DND-41 (cell line): ENCODE measurements around the gene BICDL1.

Experiments
- EZH2 ChIP-seq: IDR thresholded peaks from 3 replicates; pipeline ENCODE4 v1.6.1; 2012; ENCODE audit warnings: borderline replicate concordance, low read depth, mild to moderate bottlenecking, moderate library complexity, low read length, inconsistent platforms; ENCODE audit not compliant: severe bottlenecking
- TF ChIP-seq, protein P1 (sequence below): IDR thresholded peaks from 2 replicates; pipeline ENCODE4 v1.5.1; 2012; ENCODE audit warnings: borderline replicate concordance, low read length, moderate library complexity, mild to moderate bottlenecking; ENCODE audit not compliant: poor library complexity, severe bottlenecking; ENCODE audit errors: extremely low read depth

DNA sequence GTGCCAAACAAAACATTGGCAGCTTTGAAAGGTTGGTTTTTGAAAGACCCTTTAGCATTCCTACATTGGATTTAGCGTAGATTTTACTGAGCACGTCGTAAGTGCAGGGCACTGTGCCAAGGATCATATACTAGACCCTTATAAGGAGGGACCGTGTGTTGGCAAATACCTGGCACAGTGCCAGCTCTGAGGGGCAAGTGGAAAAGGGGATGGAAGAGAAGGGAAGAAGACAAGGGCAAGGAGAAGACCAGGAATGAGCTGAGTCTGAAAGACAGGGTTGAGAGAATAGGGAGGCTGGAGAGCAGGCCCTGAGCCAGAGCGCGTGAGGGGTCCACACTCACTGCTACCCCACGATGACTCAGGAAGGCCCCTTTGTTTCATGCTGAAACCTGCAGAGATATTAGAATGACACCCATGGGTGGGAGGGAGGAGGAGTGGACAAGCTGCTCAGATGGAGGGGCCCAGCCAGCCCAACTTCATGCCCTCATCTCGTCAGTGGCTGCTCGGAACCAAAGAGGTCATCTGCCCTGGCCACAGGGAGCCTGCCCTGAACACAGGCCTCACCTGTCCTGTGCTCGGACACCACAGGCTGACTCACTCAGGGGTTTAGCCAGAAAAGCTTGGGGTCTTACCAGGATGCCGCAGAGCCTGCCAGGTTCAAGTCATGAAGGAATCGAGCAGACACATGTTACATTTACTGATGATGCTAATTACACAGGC lies 102.5 kb downstream of the BICDL1 start:
- TF ChIP-seq, protein P1, sequence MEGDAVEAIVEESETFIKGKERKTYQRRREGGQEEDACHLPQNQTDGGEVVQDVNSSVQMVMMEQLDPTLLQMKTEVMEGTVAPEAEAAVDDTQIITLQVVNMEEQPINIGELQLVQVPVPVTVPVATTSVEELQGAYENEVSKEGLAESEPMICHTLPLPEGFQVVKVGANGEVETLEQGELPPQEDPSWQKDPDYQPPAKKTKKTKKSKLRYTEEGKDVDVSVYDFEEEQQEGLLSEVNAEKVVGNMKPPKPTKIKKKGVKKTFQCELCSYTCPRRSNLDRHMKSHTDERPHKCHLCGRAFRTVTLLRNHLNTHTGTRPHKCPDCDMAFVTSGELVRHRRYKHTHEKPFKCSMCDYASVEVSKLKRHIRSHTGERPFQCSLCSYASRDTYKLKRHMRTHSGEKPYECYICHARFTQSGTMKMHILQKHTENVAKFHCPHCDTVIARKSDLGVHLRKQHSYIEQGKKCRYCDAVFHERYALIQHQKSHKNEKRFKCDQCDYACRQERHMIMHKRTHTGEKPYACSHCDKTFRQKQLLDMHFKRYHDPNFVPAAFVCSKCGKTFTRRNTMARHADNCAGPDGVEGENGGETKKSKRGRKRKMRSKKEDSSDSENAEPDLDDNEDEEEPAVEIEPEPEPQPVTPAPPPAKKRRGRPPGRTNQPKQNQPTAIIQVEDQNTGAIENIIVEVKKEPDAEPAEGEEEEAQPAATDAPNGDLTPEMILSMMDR, result no peak
- no peak for TF ChIP-seq EZH2
